Sciatic nerve (tissue), 2 donors: Measurements from ENCODE around the gene ATL2. TPM values are rescaled to one million over a fixed set of nuclear protein-coding genes. Genes with fewer than 3 reads are reported as not detected.
"Not testable (repeated sequence)": the region's sequence is repeated elsewhere in the genome, so short reads cannot be mapped to it uniquely, and the experiment has no call there.

Source experiments
- ATAC-seq: fragments of 200-7000 bp; cut with Tn5 transposase; one replicate; pipeline ENCODE4 v1.9.1; 2020; ENCODE audit warnings: mild to moderate bottlenecking, moderate library complexity
- DNase-seq: peaks from one replicate; pipeline ENCODE4 v3.0.0-alpha.2; 2020; ENCODE audit warnings: low spot score
- intact Hi-C: fragments of 100-400 bp; cut with DNase I; formaldehyde crosslinking; loops from one replicate; pipeline ENCODE4 v1.14.2; 2022
- total RNA-seq: library from RNA; stranded (reverse); fragmentation: NEBNext Ultra II Directional; extraction: Animal tissue kit (Norgen Biotek cat#: 25700); gene quantifications from one replicate; pipeline ENCODE4 v1.2.1, GENCODE V29; 2021
- donor health status: DM: no; HTN: no; CAD: no.
- donor health status: DM: no; HTN: no; CAD: no.

The ATL2 gene
- total RNA-seq, 1 donor from 2014 or later: 54.5 TPM

DNA sequence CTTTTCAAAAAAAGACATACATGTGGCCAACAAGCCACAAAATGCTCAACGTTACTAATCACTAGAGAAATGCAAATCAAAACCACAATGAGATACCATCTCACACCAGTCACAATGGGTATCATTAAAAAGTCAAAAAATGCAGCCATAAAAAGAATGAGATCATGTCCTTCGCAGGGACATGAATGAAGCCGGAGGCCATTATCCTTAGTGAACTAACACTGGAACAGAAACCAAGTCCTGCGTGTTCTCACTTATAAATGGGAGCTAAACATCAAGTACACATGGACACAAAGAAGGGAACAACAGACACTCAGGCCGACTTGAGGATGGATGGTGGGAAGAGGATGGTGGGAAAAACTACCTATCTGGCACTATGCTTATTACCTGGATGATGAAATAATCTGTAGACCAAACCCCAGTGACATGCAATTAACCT is 17.8 kb upstream of the ATL2 start:
- no peak for DNase-seq
- intact Hi-C loops: no loop called here
- no peak for ATAC-seq

DNA sequence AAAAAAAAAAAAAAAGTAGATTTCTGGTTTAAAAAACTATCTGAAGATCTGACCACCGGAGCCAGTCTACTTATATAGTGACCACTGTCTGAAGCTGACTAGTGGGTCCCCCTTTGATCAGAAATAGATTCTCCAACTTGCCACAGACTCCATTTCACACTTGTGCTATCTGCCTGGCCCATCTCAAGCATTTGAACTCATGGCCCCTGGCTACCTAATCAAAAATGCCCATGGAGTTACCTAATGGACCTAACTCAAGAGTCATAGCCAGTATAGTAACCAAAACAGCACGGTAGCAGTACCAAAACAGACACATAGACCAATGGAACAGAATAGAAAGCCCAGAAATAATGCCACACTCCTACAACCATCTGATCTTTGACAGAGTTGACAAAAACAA is 17.0 kb upstream of the ATL2 start:
- ATAC-seq (no peak), DNase-seq (no peak)
- intact Hi-C loops: no loop called here

DNA sequence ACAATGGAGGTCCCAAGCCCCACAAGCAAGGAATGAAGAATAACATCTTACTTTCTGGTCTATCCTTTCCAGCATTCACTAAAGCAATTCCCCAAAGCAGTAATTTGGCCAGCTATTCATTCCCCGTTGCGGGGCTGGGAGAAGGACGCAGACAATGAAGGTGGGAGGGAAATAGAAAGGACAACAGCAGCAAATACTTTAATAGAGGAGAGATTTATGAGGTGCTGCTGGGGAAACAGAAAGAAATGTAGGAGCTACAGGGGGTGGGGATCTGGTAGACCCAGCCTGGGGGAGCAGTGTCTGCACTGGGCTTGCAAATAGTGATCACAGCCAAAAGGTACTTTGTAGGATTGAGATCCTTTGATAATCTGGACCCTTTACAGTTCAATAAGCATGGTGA is 13.9 kb upstream of the ATL2 start:
- DNase-seq: no peak
- no peak for ATAC-seq
- intact Hi-C loops: no loop called here

DNA sequence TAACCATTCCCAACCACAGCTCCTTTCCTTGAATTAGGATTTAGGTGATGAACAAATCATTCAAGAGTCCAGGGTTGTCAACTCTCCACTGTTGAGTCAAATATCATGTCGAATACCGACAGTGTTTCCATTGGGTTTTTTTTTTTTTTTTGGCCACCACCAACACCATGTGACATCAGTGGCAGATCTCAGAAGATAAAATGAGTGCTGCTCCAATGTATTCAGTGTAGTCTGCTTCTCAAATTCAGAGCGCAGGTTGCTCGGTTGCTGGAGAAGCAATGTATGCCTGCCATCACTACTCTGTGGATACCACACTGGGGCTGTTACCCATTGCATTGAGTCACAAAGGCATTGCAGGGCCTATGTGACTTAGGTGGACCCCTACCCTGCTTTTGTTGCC is 10.8 kb upstream of the ATL2 start:
- intact Hi-C loops: no loop called here

DNA sequence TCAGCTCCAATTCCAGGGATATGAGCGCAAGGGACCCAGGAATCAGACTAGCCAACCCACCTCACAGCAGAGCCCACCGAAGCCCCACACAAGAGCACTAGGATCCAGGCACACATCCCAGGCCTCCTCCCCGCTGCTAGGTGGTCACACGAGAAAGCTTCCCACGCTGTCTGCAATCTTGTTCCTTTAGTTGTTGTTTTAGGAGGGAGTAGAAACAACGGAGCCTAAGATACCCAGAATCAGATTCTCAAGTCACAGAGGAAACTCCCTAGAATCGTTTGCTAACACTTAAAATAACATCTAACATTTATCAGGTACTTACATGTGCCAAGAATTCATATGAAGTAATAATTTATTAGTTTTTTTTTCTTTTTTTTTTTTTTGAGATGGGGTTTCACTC is 9.7 kb upstream of the ATL2 start:
- DNase-seq (no peak), ATAC-seq (no peak)
- intact Hi-C loops: no loop called here

More for the DNA sequence above, 10.8 kb upstream of the ATL2 start:
- no peak for ATAC-seq
- DNase-seq: no peak

DNA sequence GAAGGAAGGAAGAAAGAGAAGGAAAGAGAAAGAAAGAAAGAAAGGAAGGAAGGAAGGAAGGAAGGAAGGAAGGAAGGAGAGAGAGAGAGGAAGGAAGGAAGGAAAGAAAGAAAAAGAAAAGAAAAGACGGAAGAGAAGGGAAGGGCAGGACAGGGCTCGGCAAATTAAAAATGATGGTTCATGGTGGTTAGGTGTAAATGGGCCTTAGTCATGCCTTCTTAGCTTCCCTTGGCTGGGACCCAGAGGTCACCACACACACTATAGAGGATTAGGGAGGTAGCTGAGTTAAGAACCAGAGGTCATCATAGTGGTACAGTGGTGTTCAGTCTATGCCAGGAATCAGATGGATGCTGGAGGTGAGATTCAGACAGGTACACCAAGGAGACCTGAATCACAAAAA is 9.3 kb upstream of the ATL2 start:
- no peak for ATAC-seq
- no peak for DNase-seq
- intact Hi-C loops: no loop called here

DNA sequence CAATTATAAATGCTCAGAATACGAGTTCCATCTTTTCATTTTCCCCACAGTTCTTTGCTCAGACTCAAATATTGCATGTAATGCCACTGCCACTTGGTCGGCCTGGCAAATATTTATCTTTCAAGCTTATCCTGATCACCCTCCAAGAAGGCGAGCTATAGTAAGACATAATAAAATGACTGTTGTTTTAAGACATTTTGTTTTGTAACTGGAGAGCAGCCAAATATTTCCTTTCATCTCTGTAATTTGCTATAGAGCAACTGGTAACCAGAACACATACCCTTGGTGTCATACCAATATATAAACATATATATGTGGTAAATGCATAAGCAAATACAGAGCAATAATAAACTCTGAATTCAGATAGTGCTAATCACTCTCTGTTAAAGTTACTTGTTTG is 7.3 kb upstream of the ATL2 start:
- ATAC-seq: no peak
- intact Hi-C loops: no loop called here
- no peak for DNase-seq

DNA sequence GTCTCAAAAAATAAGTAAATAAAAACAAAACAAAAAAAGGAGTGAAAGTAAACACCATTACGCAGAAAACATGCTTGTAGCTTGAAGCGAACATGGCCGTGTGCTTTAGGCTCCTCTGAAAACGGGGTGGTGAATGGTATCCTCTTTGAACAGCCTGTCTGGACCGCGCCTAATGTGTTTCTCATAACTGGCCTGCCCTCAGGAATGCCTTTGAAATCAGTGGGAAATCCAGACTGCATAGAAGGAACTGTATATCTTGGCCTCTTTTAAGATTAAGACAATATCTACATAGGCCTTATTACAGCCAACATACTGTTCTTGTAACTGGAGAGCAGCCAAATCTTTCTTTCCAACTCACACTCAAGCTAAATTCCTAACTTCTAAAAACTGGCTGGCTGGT is 6.7 kb upstream of the ATL2 start:
- DNase-seq, ATAC-seq, intact Hi-C loops: not testable (repeated sequence)

DNA sequence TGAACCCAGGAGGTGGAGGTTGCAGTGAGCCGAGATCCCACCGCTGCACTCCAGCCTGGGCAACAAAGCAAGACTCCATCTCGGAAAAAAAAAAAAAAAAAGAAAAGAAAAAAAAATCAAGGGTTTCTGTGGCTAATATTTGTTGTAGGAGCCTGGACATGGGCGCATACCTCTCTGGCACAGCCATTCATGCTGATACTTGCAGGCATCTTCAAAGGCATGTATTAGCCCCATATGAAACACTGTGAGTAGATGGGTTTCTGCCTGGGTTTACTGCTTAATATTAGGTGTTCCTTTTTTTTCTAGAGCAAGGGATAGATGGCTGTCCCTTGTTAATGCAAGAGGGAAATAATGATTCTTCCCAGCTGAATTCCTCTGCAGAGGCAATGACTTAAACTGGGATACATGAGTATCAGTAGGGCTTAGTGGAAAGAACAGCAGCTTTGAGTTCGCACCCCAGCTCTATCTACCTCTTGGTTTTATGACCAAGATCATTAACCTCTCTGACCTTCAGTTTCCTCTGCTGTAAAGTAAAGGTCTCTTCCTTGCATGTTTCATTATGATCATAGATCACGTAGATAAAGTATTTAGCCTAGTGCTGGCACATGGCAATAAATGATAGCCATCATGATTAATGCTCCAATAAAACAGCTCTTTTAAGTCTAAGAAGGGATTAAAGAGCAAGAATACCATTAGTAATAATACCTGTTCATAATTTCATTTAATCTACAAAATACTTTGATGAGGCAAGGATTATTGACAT is 4.5 kb upstream of the ATL2 start:
- ATAC-seq: no peak
- intact Hi-C loops: no loop called here
- no peak for DNase-seq

DNA sequence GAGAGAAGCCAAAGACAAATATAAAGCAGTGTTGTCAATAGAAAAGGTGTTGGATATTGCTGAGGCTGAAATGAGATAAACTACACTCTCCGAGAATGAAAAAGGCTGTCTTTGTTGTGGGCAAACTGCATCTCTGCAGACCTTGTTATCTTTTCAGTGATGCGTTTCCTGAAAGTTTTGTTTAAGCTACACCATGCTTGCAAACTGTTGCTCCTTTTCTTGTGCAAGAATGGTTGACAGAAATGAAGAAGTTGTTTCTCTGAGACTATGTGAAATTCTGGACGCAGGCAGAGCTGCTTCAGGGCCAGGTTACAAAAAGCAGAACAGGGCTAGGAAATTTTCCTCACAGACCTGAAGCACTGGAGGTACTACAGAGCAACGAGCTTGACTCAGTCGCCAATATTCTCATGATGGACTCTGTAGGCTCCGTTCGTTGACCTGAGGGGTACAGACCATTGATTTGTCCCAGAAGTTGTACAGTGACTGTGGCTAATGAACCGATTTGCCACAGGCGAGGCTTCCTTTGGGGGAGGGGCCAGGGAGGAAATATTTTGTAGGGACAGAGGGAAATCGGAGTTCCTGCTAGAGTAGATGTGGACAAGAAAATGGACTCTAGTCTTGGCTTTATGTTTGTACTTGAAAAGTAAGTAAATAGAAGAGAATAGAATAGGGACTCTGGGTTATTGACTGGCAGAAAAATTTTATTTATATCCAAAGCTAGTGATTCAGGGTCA is 3.5 kb upstream of the ATL2 start:
- intact Hi-C loops: no loop called here
- DNase-seq: no peak
- no peak for ATAC-seq

DNA sequence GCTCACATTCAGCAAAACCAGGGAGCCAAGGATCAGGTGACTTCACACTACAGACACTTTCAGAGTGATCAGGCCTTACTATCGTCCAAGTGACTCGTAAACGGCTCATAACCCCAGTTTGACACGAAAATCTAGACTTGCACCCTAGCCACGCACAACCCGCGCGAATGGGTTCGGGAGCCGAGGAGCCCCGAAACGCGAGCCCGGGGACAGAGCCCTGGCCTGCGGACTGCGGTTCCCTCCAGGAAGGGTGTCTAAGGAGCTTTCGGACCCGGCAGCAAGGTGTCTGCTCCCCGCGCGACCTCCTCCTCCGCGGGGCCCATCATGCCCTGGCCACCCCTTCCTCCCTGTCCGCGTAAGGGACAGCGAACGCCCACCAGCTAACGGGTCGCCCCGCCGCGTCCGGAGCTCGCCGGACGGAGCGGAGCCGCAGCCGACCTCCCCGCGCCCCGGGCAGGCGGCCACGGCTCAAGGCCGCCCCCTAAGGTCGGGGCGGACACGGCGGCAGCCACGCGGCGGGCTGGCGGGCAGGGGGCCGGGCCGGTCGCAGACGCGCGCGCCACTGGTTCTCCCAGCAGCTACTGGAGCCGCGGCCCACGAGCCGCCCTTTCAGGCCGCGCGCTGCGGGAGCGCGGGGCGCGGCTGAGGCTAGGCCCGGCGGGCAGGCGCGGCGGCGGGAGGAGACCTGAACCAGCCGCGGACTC is 575 bp downstream of the ATL2 start:
- intact Hi-C loops: no loop called here
- peak; percentile 41 for ATAC-seq
- peak; percentile 72 for DNase-seq

DNA sequence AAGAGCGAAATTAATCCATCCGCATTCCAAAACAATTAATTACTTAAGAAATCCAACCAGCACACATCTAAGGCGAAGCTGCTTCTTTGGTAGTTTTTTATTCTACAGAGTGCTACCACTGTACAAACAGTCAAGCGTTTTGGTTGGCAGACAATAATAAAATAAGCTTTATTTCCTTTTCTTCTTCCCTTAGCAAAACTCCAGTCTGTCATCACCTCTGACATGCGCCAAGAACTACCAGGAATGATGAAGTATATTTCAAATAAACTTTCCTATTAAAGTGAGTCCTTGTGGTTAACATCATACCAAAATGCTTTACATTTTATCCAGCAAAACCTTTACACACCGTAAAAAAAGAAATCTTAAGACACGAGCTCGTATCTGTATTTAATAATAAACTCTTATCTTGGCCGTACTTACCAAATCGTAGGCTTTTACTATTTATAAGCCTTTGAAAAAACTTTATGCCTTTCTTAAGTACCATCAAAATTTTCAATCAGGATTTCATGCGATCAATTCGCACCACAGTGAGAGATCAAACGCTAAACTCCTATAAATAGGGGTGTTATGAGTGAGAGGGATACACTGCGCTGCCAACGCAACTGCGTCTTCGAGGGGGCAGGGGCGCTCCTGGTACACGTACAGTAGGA is 1.3 kb downstream of the ATL2 start:
- intact Hi-C loops: no loop called here
- DNase-seq: peak; percentile 69
- no peak for ATAC-seq

DNA sequence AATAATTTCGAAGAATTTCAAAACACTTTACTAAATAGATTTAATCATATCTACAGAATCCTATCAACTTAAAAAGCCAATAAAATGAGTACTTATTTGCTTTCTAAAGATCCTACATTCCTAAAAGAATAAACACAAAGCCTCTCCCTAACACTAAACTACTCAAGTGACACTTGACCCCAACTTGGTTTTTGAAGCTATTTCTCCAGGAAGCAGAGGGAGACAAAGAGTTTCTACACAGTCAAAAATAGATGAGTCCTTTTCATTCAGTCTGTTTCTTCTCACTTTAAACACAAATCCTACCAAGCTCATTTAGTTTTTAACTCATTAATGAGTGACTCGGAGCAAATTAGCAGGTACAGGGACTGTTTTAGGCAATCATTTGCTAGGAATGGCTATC is 2.1 kb downstream of the ATL2 start:
- intact Hi-C loops: no loop called here
- ATAC-seq (no peak), DNase-seq (no peak)

DNA sequence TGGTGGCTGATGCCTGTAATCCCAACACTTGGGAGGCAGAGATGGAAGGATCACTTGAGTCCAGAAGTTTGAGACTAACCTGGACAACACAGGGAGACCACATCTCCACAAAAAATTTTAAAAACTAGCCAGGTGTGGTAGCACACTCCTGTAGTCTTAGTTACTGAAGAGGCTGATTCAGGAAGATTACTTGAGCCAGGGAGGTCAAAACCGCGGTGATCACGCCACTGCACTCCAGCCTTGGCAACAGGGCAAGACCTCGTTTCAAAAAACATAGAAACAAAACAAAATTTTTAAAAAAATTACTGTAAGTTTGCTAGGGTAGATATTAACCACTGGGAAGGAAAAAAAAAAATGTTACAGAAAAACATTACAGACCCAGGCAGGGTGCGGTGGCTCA is 5.8 kb downstream of the ATL2 start:
- DNase-seq: no peak
- intact Hi-C loops: no loop called here
- ATAC-seq: no peak

DNA sequence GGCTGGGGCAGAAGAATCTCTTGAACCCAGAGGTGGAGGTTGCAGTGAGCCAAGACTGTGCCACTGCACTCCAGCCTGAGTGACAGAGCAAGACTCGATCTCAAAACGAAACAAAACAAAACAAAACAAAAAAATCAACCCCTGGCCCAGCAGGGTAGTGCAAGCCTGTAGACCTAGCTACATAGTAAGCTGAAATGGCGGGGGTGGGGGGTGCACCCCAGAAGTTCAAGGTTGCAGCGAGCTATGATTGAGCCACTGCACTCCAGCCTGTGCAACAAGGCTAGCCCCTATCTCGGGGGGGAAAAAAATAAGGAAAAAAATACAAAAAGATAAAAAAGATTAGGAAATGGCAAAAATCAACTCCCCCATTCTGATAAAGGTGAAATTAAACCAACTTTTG is 6.4 kb downstream of the ATL2 start:
- no peak for DNase-seq
- ATAC-seq: no peak
- intact Hi-C loops: no loop called here

DNA sequence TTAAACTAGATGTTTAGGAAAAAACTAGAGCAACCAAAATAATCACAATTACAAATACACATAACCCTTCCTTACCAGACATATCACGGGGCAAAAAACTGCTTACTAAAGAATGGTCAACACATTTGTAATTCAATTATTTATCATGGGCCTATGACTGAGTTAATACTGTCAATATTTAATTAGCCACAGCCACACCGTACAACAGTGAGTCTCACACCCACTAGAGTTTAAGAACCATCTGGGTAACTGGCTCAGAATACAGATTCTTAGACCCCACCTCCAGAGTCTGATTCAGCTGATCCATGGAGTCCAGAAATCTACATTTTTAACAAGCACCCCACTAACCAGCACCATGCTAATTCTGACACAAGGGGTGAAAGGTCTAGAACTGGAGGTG is 14.8 kb downstream of the ATL2 start:
- no peak for ATAC-seq
- intact Hi-C loops: no loop called here
- no peak for DNase-seq

DNA sequence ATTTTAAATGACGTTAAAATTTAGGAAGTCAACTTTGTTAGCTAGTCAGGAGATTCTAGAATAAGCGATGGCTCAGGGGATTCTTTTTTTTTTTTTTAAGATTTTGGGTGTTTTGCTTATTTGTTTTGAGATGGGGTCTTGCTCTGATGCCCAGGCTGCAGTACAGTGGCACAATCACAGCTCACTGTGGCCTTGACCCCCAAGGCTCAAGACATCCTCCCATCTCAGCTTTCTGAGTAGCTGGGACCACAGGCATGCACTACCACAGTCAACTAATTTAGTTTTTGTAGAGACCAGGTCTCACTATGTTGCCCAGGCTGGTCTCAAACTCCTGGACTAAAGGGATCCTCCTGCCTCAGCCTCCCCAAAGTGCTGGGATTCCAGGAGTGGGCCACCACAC is 16.9 kb downstream of the ATL2 start:
- intact Hi-C loops: no loop called here
- no peak for DNase-seq
- no peak for ATAC-seq

DNA sequence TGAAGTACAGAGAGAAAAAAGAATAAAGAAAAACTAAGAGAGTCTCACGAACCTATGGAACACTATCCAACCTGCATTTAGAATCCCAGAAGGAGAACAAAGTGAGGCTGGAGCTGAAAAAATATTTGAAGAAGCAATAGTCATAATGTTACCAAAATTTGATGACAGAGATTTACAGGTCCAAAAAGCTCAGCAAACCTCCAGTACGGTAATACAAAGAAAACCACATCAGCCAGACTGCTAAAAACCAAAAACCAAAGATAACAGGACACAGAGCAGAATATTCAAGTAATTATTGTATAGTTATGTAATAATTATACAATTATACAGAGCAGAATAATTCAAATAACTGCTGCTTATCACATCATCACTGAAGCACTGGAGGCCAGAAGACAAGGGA is 23.7 kb downstream of the ATL2 start:
- intact Hi-C loops: no loop called here
- no peak for ATAC-seq
- no peak for DNase-seq

DNA sequence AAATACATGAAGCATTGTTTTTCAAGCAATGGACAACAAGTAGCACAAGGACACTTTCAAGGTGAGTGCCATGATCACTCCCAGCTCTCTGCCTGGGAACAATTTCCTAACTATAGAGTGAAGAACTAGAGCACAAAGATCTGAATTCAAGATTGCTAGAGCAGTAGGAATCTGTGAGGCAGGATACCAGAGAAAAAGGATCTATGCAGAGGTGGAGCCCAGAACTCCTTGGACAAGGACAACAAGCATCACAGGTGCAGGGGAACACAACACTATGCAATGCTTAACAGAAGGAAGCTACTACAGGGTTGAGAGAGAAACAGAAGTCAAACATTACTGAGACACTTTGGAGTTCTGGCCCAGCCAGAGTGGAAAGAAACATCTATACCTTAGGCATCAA is 24.7 kb downstream of the ATL2 start:
- intact Hi-C loops: no loop called here
- ATAC-seq (no peak), DNase-seq (no peak)
